ENCODE data around the gene LOXHD1.

The LOXHD1 gene

GRCh38 chr18:46469186-46469915 is 187.7 kb downstream of the LOXHD1 start:
- DNase-seq: no peak

DNA sequence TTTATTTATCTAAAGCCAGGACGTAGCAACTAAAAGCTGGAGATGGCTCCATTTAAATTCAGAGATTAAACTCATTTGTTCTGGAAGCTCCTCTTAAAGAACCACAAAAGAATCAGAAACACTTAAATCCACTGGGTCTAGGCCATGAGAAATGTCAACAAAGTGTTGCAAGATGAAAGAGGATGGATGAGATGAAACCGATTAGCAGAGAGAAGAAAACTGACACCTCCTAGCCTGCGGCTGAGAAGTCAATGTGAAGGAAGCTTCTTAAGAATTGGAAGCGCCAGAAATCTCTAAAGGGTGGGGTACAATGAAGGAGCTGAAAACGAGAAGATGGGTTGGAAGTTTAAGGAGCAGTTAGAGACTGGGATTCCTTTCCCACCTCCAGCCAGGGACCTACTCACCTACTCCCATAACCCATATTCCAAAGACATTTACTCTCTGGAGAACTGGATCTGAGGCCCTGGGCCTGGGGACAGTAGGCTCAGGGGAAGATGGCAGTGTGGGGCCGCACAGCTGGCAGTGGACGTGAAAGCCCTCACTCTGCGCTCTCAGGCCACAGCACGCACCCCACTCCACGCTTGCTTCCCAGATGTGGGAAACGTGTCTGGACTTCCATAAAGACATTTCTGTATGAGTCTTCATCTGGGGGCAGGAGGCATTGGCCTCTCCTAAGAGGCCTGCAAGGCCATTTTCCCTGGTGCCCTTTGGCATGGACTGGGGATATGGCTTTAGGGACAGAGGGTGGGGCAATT is 188.4 kb downstream of the LOXHD1 start:
- no peak for DNase-seq

DNA sequence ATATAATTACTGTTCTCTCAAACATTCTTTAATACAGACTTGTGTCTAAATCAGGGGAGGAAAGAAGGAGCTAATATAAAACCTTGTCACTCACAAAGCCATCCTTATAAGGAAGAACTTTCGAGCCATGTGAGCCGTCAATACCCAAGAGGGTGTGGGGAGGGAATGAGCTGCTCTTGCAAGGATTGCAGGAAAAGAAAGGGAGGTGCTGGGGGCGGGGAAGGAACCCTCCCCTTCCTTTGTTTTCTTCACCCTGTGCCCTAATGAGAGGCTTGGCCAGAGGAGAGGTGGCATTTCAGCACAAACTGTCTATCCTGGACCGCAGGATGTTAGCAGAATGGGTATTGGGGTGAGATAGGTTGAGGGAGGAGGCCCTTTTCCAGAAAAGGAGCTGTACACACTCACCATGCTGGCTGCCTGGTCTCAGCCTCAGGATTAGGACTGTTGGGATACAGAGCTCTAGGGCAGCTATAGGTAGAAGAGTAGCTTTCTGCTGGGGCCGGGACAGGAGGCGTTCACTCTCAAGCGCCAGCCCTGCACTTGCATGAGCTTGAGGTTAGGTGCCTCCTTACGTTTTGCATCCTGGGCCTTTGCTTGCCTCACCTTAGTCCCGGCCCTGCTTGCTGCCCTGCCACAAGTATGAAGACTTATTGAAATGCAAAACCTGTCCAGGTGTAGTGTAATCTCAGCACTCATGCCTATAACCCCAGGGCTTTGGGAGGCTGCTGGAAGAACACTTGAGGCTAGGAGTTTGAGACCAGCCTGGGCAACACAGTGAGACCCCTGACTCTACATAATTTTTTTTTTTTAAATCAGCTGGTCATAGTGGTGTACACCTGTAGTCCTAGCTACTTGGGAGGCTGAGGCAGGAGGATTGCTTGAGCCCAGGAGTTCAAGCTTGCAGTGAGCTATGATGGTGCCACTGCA is 190.5 kb downstream of the LOXHD1 start:
- DNase-seq: no peak

- no peak for DNase-seq
Observed at GRCh38 chr18:46464926-46465655, 191.9 kb downstream of the LOXHD1 start.

DNA sequence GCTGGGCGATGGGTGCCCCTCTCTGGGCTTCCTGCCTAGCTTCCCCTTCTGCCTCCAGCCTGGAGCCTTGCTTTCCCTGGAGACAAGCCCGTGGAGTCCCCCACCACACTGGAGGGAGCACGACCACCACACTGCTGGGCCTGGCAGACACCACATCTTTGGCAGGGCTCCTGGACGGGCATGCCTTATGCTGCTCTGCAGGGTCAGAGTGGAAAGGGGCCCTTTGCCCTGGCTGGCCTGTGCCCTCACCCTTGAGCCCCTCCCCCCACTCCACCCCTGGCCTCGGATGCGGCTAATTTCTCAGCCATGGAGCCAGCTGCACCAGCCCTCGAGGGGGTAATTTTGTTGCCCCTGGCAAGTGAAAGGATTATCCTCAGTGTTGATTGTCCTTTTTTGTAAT is 194.5 kb downstream of the LOXHD1 start:
- no peak for DNase-seq

- DNase-seq: no peak
Observed at GRCh38 chr18:46461993-46462392, 195.0 kb downstream of the LOXHD1 start.

DNA sequence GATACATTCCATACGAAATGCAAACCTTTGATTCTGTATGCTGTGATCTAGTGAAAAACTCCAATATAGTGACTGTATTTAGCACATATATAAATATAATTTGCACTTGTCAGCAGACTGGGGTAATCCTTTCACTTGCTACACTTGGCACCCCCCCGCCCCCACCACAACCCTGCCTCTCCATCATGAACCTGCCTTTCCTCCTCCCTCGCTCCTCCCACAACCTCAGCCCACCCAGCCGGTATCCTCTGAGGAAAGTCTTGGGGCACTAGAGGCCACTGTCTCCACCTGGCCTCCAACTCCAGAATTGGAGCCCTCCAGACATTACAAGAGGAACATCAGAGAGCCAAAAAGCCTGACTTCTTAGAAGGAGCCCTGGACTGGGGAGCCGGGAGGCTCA is 196.3 kb downstream of the LOXHD1 start:
- no peak for DNase-seq

DNA sequence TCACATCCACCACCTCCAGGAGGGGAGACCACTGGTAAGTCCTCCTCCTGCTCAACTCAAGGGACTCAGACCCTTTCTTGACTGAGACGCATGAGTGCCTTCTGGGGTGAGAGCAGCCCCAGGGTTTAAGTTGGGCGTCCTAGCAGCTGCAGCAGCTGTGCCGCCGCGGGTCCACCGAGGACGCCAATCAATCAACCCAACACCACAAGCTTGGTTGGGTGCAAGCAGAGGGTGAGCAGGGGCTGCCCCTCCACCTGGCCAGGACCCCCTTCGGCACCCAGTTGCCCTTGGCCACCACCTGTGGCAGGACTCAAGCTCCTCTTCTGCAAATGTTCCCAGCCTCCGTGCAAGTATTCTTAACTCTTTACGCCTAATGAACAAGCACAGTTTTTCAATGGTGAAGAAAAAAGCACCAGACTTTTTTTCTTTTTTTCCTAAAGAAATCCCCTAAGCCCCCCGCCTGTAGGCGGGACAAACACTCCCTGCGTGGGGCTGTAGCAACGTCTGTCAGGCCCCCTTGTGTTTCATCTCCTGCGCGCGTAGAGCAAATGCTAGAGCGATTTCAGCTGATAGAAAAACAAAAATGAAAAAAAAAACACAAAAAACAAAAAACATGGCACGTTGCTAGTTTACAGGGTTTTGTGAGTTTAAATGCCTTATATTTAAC is 197.1 kb downstream of the LOXHD1 start:
- DNase-seq: no peak

DNA sequence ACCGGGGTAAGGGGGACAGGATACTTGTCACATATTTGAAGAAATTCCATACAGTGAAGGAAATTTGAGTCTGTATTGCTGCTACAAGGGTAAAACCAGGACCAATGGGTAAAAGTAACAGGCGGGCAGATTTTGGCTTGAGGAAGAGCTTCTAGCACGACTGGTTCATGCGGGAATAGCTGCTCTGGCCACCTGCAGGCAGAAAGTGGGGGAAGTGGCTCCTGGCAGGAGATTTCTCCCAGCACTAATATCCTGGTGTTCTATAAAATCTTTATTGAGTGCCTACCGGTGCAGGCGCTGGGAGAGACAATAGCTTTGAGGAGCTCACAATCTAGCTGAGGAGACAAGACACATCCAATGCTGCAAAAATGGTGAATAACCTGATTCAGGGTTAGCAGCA is 198.5 kb downstream of the LOXHD1 start:
- no peak for DNase-seq

DNA sequence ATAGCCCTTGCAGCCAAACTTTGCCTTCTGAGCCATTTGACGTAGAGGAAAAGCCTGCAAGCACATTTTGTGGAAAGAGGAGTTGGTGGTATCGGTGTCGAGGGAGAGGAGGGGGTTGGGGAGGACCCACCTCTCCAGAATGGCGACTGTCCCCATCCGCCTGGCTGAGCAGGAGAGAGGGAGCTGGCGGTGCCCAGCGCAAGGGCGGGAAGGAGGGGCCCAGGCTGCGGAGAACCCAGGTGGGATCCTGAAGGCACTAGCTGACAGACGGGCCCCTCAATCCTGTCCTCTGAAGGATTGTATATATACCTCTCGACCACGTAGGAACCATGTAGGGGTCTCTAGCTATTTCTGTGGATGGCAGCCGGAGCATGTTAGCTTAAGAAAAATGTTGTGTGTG is 200.3 kb downstream of the LOXHD1 start:
- no peak for DNase-seq

- DNase-seq: no peak
Observed at GRCh38 chr18:46452820-46453219, 204.2 kb downstream of the LOXHD1 start.

DNA sequence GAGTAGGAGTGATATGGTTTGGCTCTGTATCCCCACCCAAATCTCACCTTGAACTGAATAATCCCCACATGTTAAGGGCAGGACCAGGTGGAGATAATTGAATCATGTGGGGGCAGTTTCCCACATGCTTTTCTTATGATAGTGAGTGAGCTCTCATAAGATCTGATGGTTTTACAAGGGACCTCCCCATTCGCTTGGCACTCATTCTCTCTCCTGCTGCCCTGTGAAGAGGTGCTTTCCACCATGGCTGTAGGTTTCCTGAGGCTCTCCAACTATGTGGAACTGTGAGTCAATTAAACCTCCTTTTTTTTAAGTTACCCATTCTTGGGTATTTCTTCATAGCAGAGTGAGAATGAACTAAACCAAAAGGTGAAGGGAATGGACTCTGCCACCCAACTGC is 207.5 kb downstream of the LOXHD1 start:
- no peak for DNase-seq

GRCh38 chr18:46449033-46449432 is 208.0 kb downstream of the LOXHD1 start:
- DNase-seq: no peak

DNA sequence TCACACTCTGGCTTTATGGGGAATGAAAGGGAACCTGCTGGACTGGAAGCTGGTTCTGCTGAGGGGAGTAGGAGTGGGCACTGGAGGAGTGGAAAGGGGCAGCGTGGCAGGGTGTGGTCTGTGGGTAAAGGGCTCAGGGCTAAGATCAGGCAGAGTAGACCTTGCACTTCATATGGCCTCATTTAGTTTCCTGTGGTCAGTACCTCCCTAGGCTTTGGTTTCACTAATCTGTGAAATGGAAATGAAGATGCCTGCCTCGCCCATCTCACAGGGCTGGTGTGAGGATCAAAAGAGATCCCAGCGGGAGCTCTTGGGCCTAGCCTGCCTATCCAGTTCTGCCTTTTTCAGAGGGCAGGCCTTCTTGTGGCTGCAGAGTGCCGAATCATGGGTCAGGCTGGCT is 208.7 kb downstream of the LOXHD1 start:
- no peak for DNase-seq

GRCh38 chr18:46447792-46448191 is 209.2 kb downstream of the LOXHD1 start:
- DNase-seq: no peak

GRCh38 chr18:46447323-46447722 is 209.7 kb downstream of the LOXHD1 start:
- DNase-seq: no peak

DNA sequence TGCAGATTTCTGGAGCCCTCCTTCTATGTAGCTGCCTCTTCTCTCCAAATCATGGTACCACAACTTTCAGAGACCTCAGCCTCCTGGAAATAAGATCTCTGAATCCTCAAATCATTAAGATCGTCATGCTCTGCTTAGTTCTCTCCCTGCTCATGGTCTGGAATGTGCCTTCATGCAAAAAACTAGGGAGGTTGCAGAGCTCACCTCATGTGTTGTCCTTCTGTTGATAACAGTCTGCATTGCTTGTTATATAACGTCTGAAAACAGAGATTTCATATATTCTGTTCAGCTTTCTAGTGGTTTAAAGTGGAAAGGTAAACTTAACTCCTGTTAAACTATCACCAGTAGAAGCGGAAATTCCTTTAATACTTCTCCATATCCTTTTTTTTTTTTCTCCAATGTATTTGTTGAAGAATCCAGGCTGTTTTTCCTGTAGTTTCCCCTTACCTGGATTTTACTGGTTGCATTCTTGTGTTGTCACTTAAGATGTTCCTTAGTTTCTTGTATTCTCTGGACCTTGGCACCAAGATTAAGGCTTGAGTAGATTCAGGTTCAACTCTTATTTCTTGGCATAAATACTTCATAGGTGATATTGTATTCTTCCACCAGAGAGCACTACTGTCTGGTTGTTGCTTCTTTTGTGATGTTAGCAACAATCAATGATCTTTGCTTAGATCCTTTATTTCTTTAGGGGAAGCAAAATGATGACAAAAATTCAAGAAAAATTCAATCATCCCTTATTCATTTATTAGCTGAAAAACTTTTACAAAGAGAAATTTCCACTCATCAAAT is 211.3 kb downstream of the LOXHD1 start:
- DNase-seq: no peak

- no peak for DNase-seq
Observed at GRCh38 chr18:46439037-46439436, 218.0 kb downstream of the LOXHD1 start.

DNA sequence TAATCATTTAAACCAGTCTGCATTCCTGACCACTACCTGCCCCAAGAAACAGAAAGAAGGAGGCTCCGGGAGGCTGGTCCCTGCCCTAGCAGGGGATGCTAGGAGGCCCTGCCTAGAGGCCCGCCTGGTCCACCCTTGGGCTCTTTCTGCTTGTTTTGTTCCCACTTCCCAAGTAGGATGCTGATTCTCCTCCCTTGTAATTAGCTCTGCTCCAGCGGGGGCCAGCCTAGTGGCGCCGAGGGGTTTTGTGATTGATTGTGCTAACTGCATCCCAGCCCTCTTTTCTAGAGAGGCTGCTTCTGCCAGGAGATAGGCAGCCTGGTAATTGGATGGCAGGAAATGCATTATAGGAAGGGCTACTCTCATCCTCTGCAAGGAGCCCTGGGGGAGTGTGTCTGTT is 220.0 kb downstream of the LOXHD1 start:
- no peak for DNase-seq

DNA sequence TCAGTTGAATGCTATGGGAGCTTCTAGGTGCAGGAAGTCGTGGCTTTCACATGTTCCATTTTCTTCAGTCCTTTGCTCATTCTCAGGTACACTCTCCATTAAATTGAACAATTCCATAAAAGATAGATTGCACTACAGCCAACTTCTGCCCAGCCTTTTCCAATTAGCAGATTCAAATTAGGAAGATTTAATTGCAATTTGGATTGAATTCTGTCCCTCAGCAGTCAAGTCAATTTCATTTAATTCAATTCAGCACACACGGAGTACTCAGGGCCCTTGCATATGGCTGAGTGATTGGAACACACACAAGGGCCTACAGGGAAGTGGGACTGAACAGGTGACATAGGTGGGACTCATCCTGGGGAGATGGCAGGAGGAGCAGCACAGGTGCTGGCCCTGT is 220.4 kb downstream of the LOXHD1 start:
- DNase-seq: no peak

DNA sequence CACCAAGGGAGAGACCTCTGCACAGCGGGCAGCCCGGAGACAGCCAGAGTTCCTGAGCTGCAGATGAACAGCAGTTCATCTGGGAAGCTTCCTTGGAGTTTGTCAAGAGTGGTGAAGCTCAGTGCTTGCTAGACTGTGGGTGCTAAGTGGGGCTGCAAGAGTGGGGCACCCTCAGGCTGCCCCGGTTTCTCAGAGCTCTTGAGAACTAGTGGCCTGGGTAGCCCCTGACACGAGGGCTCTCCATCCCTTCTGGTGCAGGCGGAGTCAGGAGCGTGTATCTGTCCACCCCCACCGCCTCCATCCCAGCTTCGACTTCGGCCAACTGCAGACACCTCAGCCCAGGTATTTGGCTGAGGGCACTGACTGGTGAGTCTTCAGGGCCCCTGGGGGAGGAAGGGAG is 222.0 kb downstream of the LOXHD1 start:
- DNase-seq: no peak
